Testis (tissue), 3 donors: ENCODE results near the gene SPSB1. TPM values are rescaled to one million over a fixed set of nuclear protein-coding genes. Genes with fewer than 3 reads are reported as not detected.

Experiments
- DNase-seq: peaks from one replicate; pipeline ENCODE4 v3.0.0-alpha.2; 2019
- H3K27ac ChIP-seq, 2 donors: fragments of 200-600 bp; sonication (generic); one replicate each; pipeline ENCODE4 v1.5.1; 2019
- H3K27me3 ChIP-seq: fragments of 200-600 bp; sonication (generic); one replicate; pipeline ENCODE4 v1.5.1; 2019
- H3K36me3 ChIP-seq: fragments of 200-600 bp; sonication (generic); one replicate; pipeline ENCODE4 v1.5.1; 2017; ENCODE audit warnings: low read depth; ENCODE audit errors: missing control alignments
- H3K4me1 ChIP-seq: fragments of 200-600 bp; sonication (generic); one replicate; pipeline ENCODE4 v1.5.1; 2019
- H3K4me3 ChIP-seq, 2 donors: fragments of 200-600 bp; sonication (generic); one replicate each; pipeline ENCODE4 v1.5.1; 2017 to 2019
- H3K9me3 ChIP-seq: fragments of 200-600 bp; sonication (generic); one replicate; pipeline ENCODE4 v1.5.1; 2017
- POLR2A ChIP-seq: fragments of 450-650 bp; IDR thresholded peaks from one replicate; pipeline ENCODE4 v1.6.1; 2017; ENCODE audit warnings: antibody characterized with exemption, mild to moderate bottlenecking, moderate library complexity
- WGBS, 2 donors: methylation state at CpG; one replicate each; pipeline ENCODE4 v1.1.5; 2018; 5-methylcytosine and 5-hydroxymethylcytosine counted together
- intact Hi-C: fragments of 100-400 bp; cut with DNase I; formaldehyde crosslinking; loops from one replicate; pipeline ENCODE4 v1.15.1; 2023; ENCODE audit warnings: low total_unique reads
- polyA plus RNA-seq: library from polyadenylated mRNA; stranded (reverse); fragments of 350-450 nt; fragmentation: Illumina TruSeq; extraction: RNeasy Lipid Tissue Mini Kit (QIAGEN cat#74804); gene quantifications from one replicate; pipeline ENCODE4 v1.2.3, GENCODE V29; 2014; ENCODE audit warnings: low read depth, low replicate concordance; ENCODE audit not compliant: insufficient read depth
- total RNA-seq, 2 donors: library from RNA; depleted of rRNA; stranded (reverse); fragments of >200 nt; gene quantifications; one replicate each; pipeline ENCODE4 v1.2.3, GENCODE V29; 2016
- TF ChIP-seq, protein P1 (sequence below), 3 experiments: fragments of 450-650 bp in 2 of 3; fragments of 200-600 bp in 1 of 3; sonication (generic) in 1 of 3; IDR thresholded peaks; one replicate each; pipeline ENCODE4 v1.5.1; 2016 to 2019; ENCODE audit warnings: antibody characterized with exemption in 3 of 3, mild to moderate bottlenecking in 2 of 3, moderate library complexity in 1 of 3

SPSB1 gene
- total and polyA plus RNA-seq, 3 donors from 2014 or later, result 19.8 to 37.9 (median 30.0) TPM

DNA sequence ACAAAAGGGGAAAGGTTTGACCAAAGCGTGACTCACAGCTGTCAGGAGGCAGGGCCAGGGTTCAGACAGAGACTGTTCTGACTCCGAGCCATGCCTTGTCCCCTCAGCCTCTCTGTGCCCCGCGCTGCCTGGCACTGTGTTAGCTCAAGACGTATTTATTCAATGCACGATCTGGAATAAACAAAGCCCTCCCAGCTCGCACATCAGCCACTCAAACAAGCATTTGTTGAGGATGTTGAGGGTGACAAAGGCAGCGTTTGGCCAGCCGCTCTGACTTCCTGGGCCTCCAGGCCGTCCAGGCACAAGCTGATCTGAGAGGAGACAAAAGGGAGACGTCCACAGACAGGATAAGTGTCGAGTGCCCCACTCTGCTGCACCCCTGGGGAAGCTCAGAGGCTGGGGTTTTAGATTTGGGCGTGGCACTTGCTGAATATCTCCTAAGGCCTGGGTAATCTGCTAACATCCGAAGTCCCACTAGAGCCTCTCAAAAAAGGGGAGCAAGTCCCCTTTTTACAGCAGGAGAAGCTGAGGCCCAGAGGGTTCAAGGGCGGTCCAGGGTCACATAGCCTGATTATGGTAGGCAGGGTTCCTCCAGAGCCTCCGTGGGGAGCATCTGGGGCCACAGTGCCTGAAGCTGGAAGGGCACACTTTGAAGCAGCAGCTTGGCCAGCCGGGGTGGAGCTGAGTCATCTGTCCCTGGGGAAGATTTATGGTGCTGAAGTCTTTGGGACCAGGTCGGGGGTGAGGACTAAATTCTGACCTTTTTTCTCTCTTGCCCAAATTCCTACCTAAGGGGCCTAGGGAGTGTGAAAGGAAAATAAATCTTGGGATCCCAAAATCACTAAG, 95.9 kb downstream of the SPSB1 start:
- 68 to 72% methylated on average over 15 to 18 of the region's 18 CpGs for WGBS, 2 donors
- H3K36me3 ChIP-seq, result no peaks in the 10 kb centered on the region
- DNase-seq, result no peak
- intact Hi-C loops, result no loop called here
- no peak overlapping the region for H3K27ac ChIP-seq
- no peak overlapping the region for H3K4me3 ChIP-seq
- TF ChIP-seq POLR2A, result no peak
- TF ChIP-seq, protein P1, sequence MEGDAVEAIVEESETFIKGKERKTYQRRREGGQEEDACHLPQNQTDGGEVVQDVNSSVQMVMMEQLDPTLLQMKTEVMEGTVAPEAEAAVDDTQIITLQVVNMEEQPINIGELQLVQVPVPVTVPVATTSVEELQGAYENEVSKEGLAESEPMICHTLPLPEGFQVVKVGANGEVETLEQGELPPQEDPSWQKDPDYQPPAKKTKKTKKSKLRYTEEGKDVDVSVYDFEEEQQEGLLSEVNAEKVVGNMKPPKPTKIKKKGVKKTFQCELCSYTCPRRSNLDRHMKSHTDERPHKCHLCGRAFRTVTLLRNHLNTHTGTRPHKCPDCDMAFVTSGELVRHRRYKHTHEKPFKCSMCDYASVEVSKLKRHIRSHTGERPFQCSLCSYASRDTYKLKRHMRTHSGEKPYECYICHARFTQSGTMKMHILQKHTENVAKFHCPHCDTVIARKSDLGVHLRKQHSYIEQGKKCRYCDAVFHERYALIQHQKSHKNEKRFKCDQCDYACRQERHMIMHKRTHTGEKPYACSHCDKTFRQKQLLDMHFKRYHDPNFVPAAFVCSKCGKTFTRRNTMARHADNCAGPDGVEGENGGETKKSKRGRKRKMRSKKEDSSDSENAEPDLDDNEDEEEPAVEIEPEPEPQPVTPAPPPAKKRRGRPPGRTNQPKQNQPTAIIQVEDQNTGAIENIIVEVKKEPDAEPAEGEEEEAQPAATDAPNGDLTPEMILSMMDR (IDR thresholded peaks at IDR 0.05), result no peak
- no peaks in the 10 kb centered on the region for H3K27me3 ChIP-seq
- no peaks in the 10 kb centered on the region for H3K9me3 ChIP-seq
- peaks cover 30% of the 10 kb centered on the region for H3K4me1 ChIP-seq

DNA sequence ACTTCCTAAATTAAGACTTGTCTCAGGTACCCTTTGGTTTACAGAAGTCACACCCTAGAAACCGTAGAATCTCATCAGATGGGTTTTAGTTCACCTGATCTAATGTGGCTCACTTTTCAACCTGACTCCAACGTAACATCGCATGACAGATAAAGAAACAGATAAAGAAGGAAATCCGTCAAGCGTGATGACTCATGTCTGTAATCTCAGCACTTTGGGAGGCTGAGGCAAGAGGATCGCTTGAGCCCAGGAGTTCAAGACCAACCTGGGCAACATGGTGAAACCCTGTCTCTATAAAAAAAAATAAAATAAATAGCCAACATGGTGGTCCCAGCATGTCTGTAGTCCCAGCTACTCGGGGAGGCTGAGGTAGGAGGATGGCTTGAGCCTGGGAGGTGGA, 97.3 kb downstream of the SPSB1 start:
- Histone ChIP-seq H3K27me3 (no peaks in the 10 kb centered on the region), H3K9me3 (no peaks in the 10 kb centered on the region), H3K27ac (no peak overlapping the region), H3K4me3 (no peak overlapping the region), H3K4me1 (peaks cover 17% of the 10 kb centered on the region), H3K36me3 (no peaks in the 10 kb centered on the region)
- no peak for DNase-seq
- TF ChIP-seq, protein P1 (IDR thresholded peaks at IDR 0.05), result no peak
- TF ChIP-seq POLR2A, result no peak
- intact Hi-C loops, result no loop called here
- 92 to 95% methylated on average over 7 of the region's 7 CpGs for WGBS, 2 donors

DNA sequence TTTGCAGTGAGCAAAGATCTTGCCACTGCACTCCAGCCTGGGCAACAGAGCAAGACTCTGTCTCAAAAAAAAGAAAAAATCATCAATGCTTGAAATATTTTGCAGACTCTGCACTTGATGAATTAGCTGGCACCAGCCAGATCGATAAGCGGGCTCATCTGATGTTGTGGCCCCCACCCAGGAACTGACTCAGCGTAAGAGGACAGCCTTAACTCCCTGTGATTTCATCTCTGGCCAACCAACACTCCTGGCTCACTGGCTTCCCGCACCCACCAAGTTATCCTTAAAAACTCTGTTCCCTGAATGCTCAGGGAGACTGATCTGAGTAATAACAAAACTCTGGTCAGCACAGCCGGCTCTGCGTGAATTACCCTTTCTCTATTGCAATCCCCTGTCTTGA, 98.9 kb downstream of the SPSB1 start:
- intact Hi-C loops, result no loop called here
- WGBS, 2 donors, result 97 to 98% methylated on average over 6 of the region's 6 CpGs
- TF ChIP-seq, protein P1 (IDR thresholded peaks at IDR 0.05), result no peak
- TF ChIP-seq POLR2A, result no peak
- H3K27ac ChIP-seq, result no peak overlapping the region
- H3K4me3 ChIP-seq, result no peak overlapping the region
- no peak for DNase-seq
- no peaks in the 10 kb centered on the region for H3K36me3 ChIP-seq
- no peaks in the 10 kb centered on the region for H3K9me3 ChIP-seq
- peaks cover 9% of the 10 kb centered on the region for H3K4me1 ChIP-seq
- H3K27me3 ChIP-seq, result no peaks in the 10 kb centered on the region

DNA sequence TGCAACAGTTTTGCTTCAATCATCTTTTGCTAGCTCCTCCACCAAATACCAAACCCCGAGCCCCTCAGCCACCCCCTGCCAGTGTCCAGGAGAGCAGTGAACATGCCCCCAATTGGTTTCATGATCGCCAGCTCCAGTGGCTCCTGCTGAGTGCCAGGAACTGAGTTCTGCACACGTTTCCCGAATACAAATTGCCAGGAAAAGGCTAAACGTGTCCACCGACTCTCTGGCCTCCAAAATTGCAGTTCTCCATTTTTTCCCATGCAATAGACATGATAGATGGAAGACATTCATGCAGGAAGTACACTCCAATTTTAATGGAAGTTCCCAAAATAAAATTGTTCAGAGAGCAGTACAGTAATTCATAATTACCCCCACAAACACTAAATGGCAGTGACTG, 101.3 kb downstream of the SPSB1 start:
- intact Hi-C loops, result no loop called here
- H3K27ac ChIP-seq, result no peak overlapping the region
- H3K4me1 ChIP-seq, result no peaks in the 10 kb centered on the region
- TF ChIP-seq, protein P1 (IDR thresholded peaks at IDR 0.05), result no peak
- TF ChIP-seq POLR2A, result no peak
- H3K36me3 ChIP-seq, result no peaks in the 10 kb centered on the region
- H3K9me3 ChIP-seq, result no peaks in the 10 kb centered on the region
- DNase-seq, result no peak
- 73 to 92% methylated on average over 6 of the region's 6 CpGs for WGBS, 2 donors
- no peaks in the 10 kb centered on the region for H3K27me3 ChIP-seq
- H3K4me3 ChIP-seq, result no peak overlapping the region

DNA sequence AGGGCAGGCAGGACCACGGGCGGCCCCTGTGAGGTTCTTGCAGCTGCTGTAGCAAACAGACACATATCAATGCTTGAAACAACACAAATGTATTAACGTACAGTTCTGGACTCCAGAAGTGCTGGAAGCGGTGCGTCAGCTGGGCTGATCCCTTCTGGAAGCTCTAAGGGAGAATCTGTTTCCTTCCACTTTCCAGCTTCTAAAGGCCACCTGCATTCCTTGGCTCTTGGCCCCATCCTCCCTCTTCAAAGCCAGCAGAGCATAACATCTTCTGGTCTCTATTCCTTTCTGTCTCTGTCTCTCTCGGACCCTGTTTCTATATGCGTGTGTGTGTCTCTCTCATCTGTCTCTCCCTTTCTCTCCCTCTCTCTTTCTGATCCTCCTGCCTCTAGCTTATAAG, 102.3 kb downstream of the SPSB1 start:
- intact Hi-C loops, result no loop called here
- Histone ChIP-seq H3K4me3 (no peak overlapping the region), H3K27ac (no peak overlapping the region), H3K36me3 (no peaks in the 10 kb centered on the region), H3K27me3 (no peaks in the 10 kb centered on the region), H3K4me1 (no peaks in the 10 kb centered on the region), H3K9me3 (no peaks in the 10 kb centered on the region)
- TF ChIP-seq, protein P1 (IDR thresholded peaks at IDR 0.05), result no peak
- TF ChIP-seq POLR2A, result no peak
- WGBS, 2 donors, result 97% methylated on average over 7 of the region's 7 CpGs
- no peak for DNase-seq
